ENCODE results near the gene PRICKLE2.

The PRICKLE2 gene

DNA sequence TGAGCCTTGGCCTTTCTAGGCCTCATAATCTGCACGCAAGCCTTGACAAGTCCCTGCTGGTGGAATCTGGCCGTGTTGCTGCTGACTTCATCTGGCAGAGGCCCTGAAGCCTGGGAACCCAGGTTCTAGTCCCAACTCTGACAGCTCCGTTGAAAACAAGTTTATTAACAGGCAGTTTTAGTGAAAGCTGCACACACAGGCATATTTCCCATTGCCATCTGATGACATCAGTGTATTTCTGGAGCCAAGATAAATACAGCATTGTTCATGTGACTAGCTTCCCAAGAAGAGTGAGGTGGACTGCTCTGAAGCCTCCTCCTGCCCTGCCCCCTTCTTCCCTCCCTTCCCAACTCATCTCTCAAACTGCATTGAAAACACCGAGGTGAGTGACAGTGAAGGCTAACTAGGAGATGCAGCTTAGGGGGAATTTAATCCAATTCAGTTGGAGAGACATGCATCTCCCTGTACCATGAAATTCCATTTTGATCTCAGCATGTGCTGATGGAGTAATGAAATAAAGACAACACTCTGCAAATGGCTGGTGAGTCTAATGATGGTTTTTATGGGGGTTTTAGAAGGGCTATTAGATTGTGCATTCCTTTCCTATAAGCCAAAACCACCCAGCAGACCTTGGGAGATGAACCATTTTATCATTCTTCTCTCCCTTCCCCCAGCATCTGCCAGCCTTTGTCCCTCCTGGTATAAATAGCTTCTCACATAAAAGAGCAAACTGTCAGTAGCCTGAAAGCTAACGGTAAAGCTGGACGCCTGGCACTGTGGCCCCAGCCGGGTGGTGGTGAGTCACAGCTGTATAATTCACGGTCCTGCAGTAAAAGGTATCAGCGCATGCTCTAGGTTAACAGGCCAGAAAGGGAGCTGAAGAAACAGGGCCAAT lies 38.0 kb downstream of the PRICKLE2 start:
- no peak for DNase-seq

DNA sequence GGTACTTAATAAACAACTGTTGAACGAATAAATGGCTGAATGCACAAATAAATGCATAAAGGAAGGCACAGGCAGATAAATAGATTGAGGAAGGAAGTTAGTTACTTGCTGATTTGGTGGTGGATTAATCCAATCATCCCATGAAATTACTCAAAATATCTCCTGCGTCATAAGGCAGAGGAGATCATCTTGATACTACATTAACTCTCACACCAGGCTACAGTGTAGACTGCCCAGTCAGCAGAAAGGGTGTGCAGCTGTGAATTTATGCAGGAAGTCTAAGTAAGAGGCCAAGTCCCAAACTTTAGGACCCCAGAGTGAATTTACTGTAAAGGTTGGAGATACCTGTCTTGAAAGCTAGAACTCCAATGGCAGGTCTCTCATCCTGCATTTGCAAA lies 38.6 kb downstream of the PRICKLE2 start:
- DNase-seq, result no peak

DNA sequence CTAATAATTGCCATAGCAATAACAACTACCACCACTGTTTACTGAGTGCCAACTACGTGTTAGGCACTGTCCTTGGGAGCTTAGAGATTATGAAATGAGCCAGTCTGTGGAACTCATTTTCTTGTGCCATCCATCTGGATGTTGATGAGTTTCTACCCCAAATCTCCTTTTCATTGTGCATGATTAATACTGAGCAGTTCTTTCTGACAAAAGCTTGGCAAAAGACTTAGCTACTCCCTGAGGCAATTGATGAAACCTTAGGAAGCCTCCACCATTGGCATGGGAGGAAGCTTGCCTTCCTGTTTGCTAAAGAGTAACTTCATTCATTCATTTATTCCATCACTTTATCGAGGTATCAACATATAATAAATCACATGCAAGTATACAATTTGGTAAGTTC lies 39.8 kb downstream of the PRICKLE2 start:
- no peak for DNase-seq

DNA sequence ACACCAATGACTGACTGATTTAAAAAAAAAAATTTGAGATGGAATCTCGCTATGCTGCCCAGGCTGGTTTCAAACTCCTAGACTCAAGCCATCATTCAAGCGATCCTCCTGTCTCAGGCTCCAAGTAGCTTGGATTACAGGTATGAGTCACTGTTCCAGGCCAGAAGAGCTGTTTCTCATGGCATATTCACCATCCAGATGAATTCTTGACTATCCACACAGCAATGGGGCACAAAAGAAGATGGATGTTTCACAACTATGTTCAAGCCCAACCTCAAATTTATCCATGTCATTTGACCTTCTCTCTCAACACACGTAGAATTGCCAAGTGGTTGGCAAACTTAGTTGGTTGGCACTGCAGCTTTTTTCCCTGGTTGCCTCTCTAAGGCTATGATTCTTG lies 40.6 kb downstream of the PRICKLE2 start:
- no peak for DNase-seq

DNA sequence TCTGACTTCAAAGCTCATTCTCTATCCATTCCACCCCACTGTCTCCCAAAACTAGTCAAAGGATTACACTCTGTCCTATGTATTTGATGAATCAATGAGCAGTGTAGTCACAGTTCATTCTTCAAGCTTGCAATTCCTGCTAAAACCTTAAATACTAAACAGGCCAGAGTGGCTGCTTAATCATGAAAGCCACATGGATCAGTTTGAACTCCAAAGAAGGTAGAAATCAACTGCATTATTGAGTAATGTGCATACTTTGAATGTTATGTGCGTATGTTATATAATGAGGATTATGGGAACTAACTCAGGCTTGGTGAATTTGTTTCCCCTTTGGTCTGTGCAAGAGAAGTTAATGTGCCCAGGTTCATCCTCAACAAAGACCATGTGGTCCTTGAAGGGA lies 45.4 kb downstream of the PRICKLE2 start:
- DNase-seq, result no peak

DNA sequence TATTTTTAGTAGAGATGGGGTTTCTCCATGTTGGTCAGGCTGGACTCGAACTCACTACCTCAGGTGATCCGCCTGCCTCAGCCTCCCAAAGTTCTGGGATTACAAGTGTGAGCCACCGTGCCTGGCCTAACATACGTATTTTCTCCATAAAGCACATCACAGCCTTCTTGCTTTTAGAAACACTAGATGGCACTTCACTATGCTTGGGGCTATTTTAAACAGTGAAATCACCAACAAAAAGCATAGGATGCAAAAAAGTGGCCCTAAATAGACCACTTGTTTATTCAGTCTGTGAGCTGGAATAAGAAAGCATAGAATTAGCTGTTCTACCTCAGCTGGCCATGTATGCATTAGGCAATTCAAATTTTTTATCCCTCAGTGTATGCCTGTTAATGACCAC lies 46.0 kb downstream of the PRICKLE2 start:
- DNase-seq, result no peak

DNA sequence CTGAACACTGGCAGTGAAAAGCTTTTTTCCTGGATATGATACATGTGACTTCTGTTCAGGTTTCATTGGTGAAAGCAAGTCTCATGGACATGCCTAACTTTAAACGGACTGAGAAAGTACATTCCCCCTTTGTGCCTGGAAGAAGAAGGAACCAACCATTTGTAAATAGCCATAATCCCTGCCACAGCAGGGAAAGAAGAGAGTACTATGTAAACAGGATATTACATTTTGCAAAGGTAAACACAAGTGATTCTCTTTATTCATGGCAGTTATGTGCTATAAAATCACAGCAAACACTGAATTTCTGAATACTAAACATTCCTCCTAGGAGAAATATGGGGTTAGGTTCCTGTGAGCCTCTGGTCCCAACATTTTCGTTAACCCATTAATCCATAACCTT lies 46.8 kb downstream of the PRICKLE2 start:
- no peak for DNase-seq

DNA sequence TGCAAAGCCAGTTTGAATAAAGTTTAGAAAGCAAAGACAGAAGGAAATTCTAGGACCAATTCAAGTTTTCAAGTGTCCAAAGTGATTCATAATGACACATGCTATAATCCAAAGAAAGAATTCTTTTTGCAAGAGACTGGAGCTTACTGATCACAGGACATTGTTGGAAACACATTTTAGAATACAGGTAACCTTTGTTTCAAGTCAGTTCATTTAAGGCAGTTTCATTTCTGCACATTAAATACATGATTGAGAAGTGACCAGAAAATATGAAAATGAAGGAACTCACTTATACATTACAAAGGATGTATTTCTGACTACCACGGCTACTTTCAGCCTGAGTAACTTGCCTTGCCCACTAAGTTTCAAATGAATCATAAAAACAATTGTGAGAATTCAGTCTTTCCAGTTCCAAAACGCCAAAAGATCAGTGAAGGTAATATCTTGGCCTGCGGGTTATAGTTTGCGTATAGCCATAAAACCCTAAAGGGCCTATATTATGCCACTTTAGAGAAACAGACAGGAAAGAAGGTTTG lies 48.7 kb downstream of the PRICKLE2 start:
- DNase-seq, result no peak

DNA sequence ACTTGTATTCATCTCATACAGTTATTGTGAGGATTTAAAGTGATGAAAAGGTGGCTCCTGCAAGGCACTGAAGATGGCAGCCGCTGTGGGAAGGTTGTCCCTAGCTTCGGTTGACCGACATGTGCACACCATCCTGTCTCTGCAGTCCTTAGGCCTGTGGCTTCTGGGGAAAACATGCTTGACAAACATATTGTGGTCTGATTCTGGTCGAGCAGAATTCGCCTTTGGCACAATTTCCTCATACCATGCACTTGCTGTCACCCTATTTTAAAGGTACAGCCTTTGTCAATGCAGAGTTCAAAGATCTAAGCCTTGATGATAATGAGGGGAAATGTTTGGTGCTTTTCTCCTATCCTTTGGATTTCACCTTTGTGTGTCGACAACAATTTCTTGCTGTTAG lies 50.9 kb downstream of the PRICKLE2 start:
- no peak for DNase-seq

DNA sequence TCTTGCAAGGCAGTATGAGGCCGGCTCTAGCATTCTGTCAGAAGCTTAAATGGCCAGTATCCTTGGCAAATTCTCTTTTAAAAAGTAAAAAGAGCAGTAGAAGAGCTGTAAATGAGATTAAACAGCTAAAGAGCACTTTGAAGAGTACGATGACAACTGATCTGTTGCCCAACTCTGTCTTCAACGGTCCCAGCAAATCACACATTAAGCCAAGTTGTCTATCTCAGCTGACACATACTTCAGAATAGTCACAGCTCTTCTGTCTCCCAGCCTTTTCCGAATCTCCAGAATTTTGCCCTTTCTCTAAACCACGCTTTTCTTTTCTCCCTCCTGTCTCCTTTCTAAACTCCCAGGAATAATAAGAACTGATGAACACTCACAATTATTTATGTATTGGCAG lies 51.7 kb downstream of the PRICKLE2 start:
- no peak for DNase-seq

DNA sequence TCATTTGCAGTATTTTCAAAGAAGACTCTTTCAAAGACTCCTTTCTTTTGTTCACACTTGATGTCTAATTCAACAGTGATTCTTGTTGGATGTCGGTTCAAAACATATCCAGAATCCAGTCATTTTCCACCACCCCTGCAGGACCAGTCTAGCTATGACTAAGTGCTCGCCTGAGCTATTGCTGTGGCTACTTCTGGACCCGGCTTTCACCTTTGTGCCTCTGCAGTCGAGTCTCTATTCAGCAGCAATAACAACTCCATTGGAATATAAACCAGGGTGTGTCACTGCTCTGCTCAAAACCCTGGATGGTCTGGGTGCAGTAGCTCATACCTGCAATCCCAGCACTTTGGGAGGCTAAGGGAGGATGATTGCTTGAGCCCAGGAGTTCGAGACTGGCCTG lies 55.0 kb downstream of the PRICKLE2 start:
- DNase-seq, result no peak

DNA sequence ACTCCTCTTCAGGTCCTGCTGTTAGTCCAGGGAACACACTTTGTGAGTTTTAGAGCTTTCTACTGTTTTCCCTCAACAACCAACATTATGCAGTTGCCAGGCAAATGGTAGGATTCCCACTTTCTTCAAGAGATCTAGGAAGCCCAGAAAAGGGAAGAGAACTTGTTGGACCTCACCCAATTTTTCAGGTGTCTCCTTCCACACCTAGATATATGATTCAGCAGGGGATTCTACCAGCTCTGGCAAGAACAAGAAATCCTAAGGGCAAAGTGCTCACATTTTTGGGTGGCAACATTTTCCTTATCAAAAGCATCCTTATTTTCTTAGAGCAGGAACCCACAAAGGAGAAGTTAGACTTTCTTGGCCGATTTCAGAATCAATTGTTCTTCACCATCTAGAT lies 57.4 kb downstream of the PRICKLE2 start:
- no peak for DNase-seq

DNA sequence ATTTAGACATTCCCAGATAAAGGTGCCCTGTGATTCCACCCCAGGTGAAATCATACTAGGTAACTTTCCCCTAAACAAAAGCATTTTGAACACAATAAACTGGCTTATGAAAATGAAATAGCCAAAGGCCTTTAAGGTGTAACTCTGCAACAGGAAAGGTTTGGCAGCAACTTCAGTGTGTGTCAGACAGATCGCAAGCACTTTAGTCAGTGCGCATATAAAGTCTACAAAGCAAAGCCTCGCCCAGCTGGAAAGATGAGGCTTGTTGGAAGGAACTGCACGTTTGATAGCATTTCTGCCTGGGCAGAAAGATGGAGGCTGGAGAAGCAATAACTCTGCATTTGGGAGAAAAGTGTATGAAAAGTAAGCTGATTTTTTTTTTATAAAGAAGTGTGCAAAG lies 57.9 kb downstream of the PRICKLE2 start:
- DNase-seq, result no peak

DNA sequence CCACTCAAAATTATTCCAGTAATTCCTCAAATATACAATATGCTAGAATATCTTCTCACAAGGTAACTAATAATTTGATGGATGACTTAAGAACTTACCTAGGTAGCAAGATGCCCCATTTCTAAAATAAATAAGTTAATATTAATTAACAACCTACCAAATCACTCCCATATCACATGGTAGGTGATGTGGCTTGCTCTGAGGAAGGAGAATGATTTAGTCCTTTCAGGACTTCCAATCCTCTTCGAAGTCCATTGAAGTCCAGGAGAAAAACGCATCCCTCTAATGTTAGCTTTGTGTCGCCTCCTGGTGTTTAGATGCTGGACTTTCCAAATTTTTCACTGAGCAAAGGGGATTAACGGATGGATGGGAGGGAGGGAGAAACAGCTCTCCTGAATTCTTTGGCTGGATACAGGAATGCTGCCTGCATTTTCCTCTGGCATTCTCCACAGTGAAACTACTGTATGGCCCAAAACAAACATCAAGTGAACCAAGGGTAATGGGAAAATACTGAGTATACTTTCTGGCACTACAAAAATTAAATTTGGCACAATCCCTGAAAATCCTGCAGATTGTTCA lies 58.6 kb downstream of the PRICKLE2 start:
- DNase-seq, result no peak

DNA sequence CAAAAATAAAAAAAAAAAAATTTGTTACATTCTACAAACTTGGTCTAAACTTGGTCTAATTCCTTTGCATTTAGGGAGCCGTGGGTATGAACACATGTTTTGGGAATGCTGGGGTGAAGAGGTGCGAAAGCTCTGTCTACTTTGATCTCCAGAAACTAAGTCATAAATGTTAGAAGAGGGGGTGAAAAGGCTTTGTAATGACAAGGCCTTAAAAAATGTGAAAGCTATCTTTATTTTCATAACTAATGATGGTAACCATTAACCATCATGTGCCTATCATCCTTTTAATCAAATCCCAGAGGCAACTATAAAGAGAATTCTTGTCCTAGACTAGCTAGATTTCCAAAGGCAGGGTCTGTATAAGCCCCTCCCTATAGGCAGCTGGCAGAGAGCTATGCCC lies 60.9 kb downstream of the PRICKLE2 start:
- no peak for DNase-seq

DNA sequence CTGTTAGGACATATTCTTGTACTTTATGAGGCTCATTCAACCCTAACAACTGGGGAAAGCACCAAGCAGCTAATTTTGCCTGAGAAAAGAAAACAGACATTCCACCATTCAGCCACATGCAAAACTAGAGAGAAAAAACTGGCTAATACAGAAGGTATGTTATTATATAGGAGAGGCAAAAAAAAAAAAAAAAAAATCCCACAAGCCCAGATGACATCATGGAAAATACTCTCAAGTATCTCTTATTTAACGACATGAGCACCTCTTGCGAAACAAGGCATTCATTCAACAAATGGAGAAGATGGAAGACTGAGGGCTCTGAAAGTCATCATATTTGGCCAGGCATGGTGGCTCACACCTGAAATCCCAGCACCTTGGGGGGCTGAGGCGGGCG lies 61.5 kb downstream of the PRICKLE2 start:
- DNase-seq, result no peak

DNA sequence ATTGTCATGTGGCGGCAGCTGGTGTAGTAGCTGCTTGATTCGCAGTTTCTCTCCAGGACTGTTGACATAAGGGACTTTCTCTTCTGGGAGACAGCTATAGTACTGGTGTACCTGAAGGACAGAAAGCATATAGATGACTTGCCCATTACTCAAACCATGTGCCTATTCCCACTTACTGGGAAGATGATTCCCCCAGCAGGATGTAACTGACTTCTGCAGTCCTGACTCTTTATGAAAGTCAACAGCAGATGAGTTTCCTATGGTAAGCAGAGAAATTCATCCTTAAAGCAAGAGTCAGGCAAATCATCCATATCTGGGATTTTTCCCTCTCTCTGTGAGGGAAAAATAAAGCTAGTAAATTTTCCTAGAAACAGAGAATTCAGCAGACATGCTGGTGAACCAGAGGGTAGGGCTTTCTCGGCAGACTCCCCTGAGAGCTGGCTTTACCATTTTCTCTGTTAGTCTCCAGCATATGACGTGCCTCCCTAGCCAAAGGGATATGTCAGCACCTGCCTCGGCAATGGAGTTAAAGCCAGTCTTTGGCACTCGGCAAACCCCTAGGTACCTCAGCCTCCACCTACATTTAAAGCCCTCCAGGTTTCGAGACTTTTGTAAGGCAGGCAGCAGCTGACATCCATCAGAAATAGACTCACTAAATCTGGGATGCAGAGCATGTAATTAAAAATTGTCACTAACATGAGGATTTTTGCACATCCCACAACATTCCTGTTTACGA lies 62.1 kb downstream of the PRICKLE2 start:
- DNase-seq, result no peak

DNA sequence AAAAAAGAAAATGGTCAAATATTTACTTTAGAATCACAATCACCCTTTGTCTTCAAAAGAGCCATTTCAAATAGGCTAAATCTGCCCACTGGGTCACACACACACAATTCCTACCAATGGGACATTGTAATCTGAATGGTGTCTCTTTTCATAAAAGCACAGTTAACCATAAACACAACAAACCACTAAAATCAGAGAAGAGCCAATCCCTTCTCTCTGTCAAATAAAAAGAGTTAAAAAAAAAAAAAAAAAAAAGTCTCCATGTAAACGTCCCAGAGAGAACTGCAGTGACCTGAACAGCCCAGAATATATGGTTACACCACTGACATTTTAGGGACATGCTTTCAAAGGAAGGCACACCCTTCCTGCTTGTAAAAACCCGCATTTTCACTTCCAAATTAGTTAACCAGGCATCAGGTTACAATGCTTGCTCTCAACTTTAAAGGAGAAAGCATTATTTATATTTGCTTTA lies 63.7 kb downstream of the PRICKLE2 start:
- DNase-seq, result no peak

DNA sequence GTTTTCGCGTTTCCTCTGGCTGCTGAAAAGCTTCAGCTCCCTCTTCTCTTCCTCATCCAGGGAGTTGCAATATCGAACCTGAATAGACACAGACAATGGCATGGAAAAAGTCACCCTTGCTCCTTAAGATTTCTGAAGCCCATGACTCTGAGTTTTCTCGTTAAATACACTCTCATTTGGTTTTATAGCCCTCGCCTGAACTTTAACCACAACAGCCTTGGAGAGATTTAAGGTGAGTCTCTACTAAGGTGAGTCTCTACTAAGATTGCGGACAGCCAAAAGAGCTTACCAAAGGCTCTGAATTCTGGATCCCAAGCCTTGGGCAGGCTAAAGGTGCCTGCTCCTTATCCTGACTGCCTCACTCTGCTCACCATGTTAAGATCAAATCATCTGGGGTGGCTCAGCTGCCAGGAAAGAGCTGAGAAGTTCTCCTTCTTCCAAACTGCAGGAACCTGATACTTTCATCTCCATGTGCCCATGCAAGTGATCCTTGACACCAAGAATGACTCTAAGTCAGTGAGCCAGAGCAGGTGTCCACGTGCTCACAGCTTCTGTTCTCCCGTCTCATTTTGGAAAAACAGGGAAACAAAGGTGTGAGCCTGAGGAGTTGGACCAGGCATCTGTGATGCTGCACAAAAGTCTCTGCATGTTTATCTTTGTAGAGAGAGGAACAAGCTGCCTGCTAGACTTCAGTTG lies 65.1 kb downstream of the PRICKLE2 start:
- DNase-seq, result no peak

DNA sequence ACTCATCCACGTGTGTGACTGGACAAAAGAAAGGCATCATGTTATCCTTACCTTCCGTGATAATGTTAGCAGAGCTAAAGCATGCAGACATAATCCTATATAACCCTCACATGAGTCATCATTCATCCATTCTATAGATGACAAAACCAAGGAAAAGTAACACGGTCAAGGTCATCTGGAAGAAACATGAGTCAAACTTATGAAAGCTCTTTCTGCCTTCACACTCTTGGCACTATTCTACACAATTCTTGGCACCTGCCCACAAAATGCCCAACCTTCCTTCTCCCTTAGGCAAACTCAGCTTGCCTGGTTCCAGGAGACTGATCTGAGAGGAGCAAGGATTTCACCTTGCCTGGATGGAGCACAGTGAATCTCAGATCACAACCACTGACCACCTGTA lies 66.9 kb downstream of the PRICKLE2 start:
- no peak for DNase-seq

DNA sequence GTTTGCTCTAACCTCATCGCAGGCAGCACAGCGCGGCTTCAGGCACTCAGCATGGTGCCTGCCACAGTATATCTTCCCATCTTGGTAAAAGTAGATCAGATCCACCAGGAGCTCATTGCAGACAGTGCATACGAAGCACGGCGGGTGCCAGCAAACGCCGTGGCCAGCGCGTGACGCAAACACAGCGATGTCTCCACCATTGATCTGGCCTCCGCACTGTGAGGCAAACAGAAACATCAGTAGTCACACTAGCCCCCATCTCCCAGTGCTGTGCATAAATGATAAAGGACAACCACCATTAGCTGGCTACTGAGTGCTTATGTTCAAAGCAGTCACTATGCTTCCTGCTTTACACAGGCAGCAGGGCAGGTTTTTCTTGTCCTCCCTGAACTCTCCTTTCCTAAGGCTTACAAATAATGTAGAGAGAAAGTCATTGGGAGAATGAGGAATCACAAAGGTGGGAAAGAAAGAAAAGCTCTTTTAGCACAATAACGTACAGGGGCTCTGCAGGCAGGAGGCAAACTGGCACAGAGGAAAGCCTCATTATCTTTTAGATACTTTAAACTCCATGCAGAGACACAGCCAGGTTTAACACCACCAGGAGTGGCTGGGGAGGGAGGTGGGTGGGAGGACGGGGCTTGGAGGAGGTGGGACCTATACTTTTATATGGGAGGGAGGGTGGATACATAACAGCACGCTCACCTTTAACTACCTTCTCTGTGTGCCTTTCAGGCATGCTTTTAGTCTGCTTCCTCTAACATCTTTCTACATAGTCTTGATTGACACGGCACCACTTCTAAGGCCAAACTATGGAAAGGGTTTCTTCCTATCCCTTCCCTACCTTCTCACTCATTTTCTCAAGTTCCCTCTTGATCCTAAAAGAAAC lies 67.9 kb downstream of the PRICKLE2 start:
- DNase-seq, result no peak

DNA sequence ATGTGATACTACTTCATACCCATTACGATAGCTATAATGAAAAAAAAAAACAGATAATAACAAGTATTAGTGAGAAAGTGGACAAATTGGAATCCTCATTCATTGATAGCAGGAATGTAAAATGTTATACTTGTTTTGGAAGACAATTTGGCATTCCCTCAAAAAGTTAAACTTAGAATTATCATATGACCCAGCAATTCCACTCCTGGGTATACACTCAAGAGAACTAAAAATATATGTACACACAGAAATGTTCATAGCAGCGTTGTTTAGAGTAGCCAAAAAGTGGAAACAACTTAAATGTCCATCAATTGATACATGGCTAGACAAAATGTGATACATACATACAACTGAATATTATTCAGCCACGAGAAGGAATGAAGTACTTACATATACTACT lies 69.9 kb downstream of the PRICKLE2 start:
- no peak for DNase-seq
